Neutrophil (primary cell): Measurements from ENCODE around the gene GPRC5D.

ENCODE experiments used
- H3K27ac ChIP-seq: fragments of 200-600 bp; sonication (generic); 2 replicates; pipeline ENCODE4 v1.5.1; 2016; ENCODE audit warnings: mild to moderate bottlenecking, moderate library complexity
- H3K27me3 ChIP-seq: fragments of 200-600 bp; sonication (generic); 2 replicates; pipeline ENCODE4 v1.6.0; 2016; ENCODE audit warnings: mild to moderate bottlenecking
- H3K36me3 ChIP-seq: fragments of 200-600 bp; sonication (generic); 2 replicates; pipeline ENCODE4 v1.5.1; 2017
- H3K4me1 ChIP-seq, 2 experiments: fragments of 200-600 bp in 1 of 2; sonication (generic) in 1 of 2; 1 replicate in 1 of 2; 2 replicates in 1 of 2; pipeline versions ENCODE4 v1.5.1 to v1.6.1; 2013 to 2016; ENCODE audit warnings: low read depth in 1 of 2, low read length in 1 of 2, mild to moderate bottlenecking in 1 of 2, moderate library complexity in 1 of 2; ENCODE audit not compliant: control insufficient read depth in 1 of 2, insufficient read depth in 1 of 2
- H3K4me3 ChIP-seq, 2 experiments: fragments of 200-600 bp in 1 of 2; sonication (generic) in 1 of 2; 1 replicate in 1 of 2; 2 replicates in 1 of 2; pipeline ENCODE4 v1.5.1; 2013 to 2016; ENCODE audit warnings: low read depth in 1 of 2, low read length in 1 of 2, mild to moderate bottlenecking in 1 of 2, moderate library complexity in 1 of 2
- H3K9me3 ChIP-seq: fragments of 200-600 bp; sonication (generic); 2 replicates; pipeline ENCODE4 v1.5.1; 2016
- TF ChIP-seq, protein P1 (sequence below): fragments of 200-600 bp; sonication (generic); IDR thresholded peaks from 2 replicates; pipeline ENCODE4 v1.5.1; 2016; ENCODE audit warnings: antibody characterized with exemption

Gene GPRC5D

DNA sequence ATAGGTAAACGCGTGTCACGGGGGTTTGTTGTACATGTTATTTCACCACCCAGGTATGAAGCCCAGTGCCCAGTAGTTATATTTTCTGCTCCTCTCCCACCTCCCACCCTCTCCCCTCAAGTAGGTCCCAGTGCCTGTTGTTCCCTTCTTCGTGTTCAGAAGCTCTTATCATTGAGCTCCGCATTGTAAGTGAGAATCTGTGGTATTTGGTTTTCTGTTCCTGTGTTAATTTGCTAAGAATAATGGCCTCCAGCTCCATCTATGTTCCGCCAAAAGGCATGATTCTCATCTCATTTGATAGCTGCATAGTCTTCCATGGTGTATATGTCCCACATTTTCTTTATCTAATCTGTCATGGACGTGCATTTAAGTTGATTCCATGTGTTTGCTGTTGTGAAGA is 6.9 kb upstream of the GPRC5D start:
- Histone ChIP-seq H3K9me3 (no peaks in the 10 kb centered on the region), H3K27ac (no peak overlapping the region), H3K4me3 (no peak overlapping the region), H3K36me3 (no peaks in the 10 kb centered on the region), H3K27me3 (no peaks in the 10 kb centered on the region), H3K4me1 (no peaks in the 10 kb centered on the region)
- TF ChIP-seq, protein P1, sequence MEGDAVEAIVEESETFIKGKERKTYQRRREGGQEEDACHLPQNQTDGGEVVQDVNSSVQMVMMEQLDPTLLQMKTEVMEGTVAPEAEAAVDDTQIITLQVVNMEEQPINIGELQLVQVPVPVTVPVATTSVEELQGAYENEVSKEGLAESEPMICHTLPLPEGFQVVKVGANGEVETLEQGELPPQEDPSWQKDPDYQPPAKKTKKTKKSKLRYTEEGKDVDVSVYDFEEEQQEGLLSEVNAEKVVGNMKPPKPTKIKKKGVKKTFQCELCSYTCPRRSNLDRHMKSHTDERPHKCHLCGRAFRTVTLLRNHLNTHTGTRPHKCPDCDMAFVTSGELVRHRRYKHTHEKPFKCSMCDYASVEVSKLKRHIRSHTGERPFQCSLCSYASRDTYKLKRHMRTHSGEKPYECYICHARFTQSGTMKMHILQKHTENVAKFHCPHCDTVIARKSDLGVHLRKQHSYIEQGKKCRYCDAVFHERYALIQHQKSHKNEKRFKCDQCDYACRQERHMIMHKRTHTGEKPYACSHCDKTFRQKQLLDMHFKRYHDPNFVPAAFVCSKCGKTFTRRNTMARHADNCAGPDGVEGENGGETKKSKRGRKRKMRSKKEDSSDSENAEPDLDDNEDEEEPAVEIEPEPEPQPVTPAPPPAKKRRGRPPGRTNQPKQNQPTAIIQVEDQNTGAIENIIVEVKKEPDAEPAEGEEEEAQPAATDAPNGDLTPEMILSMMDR, result no peak

DNA sequence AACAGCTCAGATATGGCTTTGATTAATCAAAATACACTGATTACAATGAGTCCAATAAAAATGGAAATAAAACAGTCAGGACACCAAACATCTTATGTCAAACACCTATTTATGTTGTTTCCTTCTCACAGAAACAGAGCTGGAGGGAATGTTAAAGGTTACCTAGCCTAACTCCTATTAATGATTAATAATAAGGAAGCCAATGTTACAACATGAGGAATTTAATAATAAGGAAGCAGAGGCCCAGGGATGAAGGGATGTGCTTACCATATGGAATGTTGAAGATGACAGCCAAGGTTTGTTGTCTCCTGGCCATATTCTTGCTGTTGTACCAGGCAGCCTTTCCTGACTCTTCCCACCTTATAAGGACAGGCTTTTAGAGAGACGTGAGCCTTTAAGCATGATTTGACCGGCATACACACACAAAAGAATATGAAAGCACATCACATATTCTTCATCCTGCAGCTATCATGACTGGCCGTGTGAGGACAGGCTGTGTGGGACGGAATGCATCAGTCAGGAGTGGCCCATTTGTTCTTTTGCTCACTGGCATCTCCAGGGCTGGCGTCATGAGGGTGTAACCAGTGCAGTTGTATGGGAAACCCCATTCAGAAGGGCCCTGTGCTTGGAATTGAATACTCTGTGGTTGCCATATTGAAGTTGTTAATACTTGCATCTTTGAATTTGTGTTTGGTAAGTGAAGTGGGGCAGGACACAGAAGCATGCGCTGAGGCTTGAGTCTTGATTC is 3.1 kb upstream of the GPRC5D start:
- Histone ChIP-seq H3K27ac (no peak overlapping the region), H3K36me3 (no peaks in the 10 kb centered on the region), H3K9me3 (no peaks in the 10 kb centered on the region), H3K4me1 (no peaks in the 10 kb centered on the region), H3K27me3 (no peaks in the 10 kb centered on the region), H3K4me3 (no peak overlapping the region)
- TF ChIP-seq, protein P1, result no peak

DNA sequence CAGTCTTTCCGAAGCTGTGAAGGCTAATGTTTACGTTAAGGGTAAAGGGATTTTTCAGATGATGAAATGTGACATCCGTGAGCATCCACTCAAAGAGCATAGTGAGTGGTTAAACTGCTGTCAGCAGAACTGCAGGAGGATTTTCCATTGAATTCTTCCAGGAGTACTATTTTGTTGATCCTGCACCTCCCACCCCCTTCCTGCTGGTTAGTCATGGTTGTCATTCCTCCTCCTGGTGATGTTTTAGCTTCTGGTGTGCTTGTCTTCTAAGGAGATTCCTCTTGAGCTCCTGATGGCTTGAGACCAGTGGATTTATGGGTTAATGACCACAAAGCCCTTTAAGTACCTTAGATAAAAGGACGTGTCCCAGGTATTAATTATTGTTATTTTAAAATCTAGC is 2.4 kb upstream of the GPRC5D start:
- Histone ChIP-seq H3K4me3 (no peak overlapping the region), H3K27me3 (no peaks in the 10 kb centered on the region), H3K36me3 (no peaks in the 10 kb centered on the region), H3K4me1 (no peaks in the 10 kb centered on the region), H3K9me3 (no peaks in the 10 kb centered on the region), H3K27ac (no peak overlapping the region)
- TF ChIP-seq, protein P1, result no peak

GRCh38 chr12:12951504-12951903 is 466 bp downstream of the GPRC5D start:
- Histone ChIP-seq H3K4me3 (no peak overlapping the region), H3K27me3 (no peaks in the 10 kb centered on the region), H3K36me3 (no peaks in the 10 kb centered on the region), H3K4me1 (no peaks in the 10 kb centered on the region), H3K27ac (no peak overlapping the region), H3K9me3 (no peaks in the 10 kb centered on the region)
- TF ChIP-seq, protein P1, result no peak

DNA sequence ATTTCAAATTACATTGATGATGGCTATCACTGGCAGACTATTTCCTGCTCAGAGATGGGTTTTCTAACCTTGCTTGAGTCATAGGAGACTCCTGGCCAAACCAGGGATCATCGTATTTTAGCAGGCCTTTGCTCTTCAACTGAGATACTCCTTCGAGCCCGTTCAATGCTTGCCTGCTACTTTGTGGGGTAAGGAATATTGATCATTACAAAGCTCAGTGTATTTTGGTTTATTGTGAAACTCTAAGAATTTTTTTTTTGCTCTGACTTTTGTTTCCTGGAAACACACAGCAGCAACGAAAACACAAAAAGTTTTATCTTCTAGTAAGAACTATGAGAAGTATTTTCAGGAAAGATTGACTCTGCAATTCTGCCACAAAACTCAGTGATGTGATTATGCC is 4.1 kb downstream of the GPRC5D start:
- H3K9me3 ChIP-seq, result no peaks in the 10 kb centered on the region
- no peak overlapping the region for H3K27ac ChIP-seq
- H3K4me3 ChIP-seq, result no peak overlapping the region
- TF ChIP-seq, protein P1, result no peak
- H3K36me3 ChIP-seq, result no peaks in the 10 kb centered on the region
- H3K27me3 ChIP-seq, result no peaks in the 10 kb centered on the region
- no peaks in the 10 kb centered on the region for H3K4me1 ChIP-seq
